GM23248 (cell line): ENCODE data around the gene FAM98B.

ENCODE experiments used
- EZH2 ChIP-seq: fragments of 200-600 bp; sonication (generic); IDR thresholded peaks from 2 replicates; pipeline ENCODE4 v1.6.1; 2018; ENCODE audit warnings: antibody characterized with exemption, mild to moderate bottlenecking; ENCODE audit not compliant: insufficient read depth, poor library complexity, severe bottlenecking
- EZH2phosphoT487 ChIP-seq: fragments of 200-600 bp; sonication (generic); IDR thresholded peaks from 2 replicates; pipeline ENCODE4 v1.6.1; 2018; ENCODE audit warnings: antibody characterized with exemption, moderate library complexity, mild to moderate bottlenecking, low read depth; ENCODE audit not compliant: insufficient read depth

- TF ChIP-seq EZH2 (no peak), EZH2phosphoT487 (no peak)
Measured at GRCh38 chr15:38463893-38464292, 10.0 kb downstream of the FAM98B start.
